NCI-H2081 (cell line): ENCODE data around the gene IL36A.

Experiments used
- DNase-seq, 2 experiments: peaks; one replicate each; lab custom pipeline; 2025; lab: John Stamatoyannopoulos, UW

IL36A gene

GRCh38 chr2:113007250-113007649 is 2.0 kb downstream of the IL36A start:
- DNase-seq: no peak

- DNase-seq: no peak
Measured at GRCh38 chr2:113009622-113010021, 4.4 kb downstream of the IL36A start.

GRCh38 chr2:113010088-113010487 is 4.8 kb downstream of the IL36A start:
- DNase-seq: no peak

- DNase-seq: no peak
Measured at GRCh38 chr2:113011108-113011507, 5.8 kb downstream of the IL36A start.

- no peak for DNase-seq
Measured at GRCh38 chr2:113012436-113013335, 7.4 kb downstream of the IL36A start.

- no peak for DNase-seq
Measured at GRCh38 chr2:113013336-113013661, 8.0 kb downstream of the IL36A start.

- DNase-seq: no peak
Measured at GRCh38 chr2:113014067-113014466, 8.8 kb downstream of the IL36A start.

- DNase-seq: no peak
Measured at GRCh38 chr2:113015042-113015441, 9.8 kb downstream of the IL36A start.

- no peak for DNase-seq
Measured at GRCh38 chr2:113015655-113016054, 10.4 kb downstream of the IL36A start.

- DNase-seq: no peak
Measured at GRCh38 chr2:113018509-113018908, 13.2 kb downstream of the IL36A start.

GRCh38 chr2:113021312-113021711 is 16.1 kb downstream of the IL36A start:
- no peak for DNase-seq

- DNase-seq: no peak
Measured at GRCh38 chr2:113024764-113025163, 19.5 kb downstream of the IL36A start.

- DNase-seq: no peak
Measured at GRCh38 chr2:113025737-113026136, 20.5 kb downstream of the IL36A start.

GRCh38 chr2:113027691-113028090 is 22.4 kb downstream of the IL36A start:
- DNase-seq: no peak

- DNase-seq: no peak
Measured at GRCh38 chr2:113028112-113028511, 22.9 kb downstream of the IL36A start.

GRCh38 chr2:113032737-113033136 is 27.5 kb downstream of the IL36A start:
- no peak for DNase-seq

- DNase-seq: no peak
Measured at GRCh38 chr2:113034016-113034415, 28.8 kb downstream of the IL36A start.

- no peak for DNase-seq
Measured at GRCh38 chr2:113036763-113037162, 31.5 kb downstream of the IL36A start.

- DNase-seq: no peak
Measured at GRCh38 chr2:113038291-113038690, 33.0 kb downstream of the IL36A start.

- DNase-seq: no peak
Measured at GRCh38 chr2:113039158-113039557, 33.9 kb downstream of the IL36A start.

GRCh38 chr2:113039719-113040118 is 34.5 kb downstream of the IL36A start:
- DNase-seq: no peak

GRCh38 chr2:113041871-113042270 is 36.6 kb downstream of the IL36A start:
- no peak for DNase-seq

GRCh38 chr2:113046465-113046864 is 41.2 kb downstream of the IL36A start:
- no peak for DNase-seq
